Activated CD4-positive, alpha-beta T cell treated with anti-CD3 and anti-CD28 coated beads for 24 hours (primary cell): ENCODE results near the gene EBF3.

Source experiments
- DNase-seq, 2 donors: peaks; one replicate each; pipeline ENCODE4 v3.0.0-alpha.2; 2020; ENCODE audit warnings: low read depth in 2 of 2

The EBF3 gene

DNA sequence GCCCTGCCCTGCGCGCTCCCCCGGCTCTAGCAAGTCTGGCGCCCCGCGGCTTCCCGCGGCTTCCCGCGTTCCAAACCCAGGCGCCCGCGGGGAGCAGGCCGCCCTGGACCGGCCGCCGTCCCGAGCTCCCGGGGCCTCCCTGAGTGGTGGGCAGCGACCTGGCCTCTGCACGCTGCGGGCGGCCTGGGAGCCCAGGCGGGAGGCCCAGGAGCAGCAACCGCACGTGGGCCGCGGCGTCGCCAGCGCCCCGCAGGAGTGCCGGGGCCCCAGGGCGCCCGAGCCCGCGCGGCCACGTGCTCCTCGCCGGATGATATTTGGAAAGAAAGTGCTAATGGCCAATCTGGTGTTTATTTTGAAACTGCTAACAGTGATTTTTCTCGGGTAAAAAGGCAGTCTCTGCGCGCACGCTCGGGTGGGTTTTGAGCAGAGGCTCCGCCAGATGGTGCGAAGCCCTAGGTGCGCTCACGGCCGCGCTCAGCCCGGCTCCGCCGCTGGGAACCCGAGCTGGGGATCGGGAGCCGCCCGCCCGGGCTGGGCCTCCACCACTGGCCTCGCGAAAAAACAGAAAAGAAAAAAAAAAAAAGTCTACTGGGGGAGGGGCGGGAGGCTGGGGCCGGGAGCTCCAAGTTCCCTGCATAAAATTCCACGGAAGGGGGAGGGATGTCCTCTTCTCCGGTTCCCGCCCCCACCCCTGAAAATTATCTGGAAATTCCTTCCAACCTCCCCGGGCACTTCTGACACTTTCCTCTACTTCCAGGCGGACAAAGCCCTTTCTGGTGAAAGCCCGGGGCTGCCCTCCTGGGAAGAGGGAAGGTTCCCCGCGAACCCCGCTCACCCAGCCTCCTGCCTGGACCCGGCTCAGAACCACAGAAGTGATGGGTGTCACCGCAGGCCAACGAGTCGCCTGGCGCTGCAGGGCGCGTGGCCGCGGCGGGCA is 4.3 kb downstream of the EBF3 start:
- DNase-seq: no peak

DNA sequence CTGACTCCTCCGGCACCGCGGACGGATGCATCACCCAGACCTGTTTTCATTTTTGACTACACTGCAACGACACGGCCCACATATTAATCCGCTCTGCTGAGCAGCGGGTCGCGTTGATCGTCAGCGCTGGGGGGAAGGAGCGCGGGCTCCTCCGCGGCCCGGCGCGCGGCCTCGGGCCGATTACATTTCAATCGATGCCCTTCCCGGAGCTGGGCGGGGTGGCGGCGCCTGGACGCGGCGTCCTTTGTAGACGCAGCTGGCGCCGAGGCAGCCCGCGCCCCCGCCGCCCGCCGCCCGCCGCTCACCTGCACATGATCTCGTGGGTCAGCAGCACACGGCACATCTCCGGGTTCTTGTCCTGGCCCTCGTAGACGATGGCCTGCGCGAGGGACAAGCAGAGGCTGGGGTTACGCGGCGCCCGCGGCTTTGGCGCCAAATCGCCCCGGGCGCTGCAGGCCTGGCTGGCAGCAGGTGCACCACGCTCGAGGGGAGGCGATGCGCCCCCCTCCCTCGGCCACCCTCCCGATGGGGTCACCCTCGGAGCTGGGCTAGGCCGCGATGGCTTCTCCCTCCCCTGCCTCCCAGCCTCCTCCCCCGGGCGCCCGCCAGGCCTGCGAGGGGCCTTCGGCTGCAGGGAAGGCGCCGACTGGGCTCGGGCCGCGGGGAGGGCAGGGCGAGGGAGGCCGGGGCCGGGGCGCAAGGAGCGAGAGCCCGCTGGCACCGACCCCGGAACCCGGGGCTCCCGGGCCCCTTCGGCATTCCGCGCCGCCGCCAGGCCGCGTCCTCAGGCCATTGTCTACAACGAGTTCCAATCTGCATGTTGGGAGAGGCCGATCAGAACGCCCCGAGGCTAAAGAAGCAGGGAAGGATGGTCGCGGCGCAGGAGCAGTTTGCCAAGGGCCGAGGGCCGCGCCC is 5.2 kb downstream of the EBF3 start:
- no peak for DNase-seq

DNA sequence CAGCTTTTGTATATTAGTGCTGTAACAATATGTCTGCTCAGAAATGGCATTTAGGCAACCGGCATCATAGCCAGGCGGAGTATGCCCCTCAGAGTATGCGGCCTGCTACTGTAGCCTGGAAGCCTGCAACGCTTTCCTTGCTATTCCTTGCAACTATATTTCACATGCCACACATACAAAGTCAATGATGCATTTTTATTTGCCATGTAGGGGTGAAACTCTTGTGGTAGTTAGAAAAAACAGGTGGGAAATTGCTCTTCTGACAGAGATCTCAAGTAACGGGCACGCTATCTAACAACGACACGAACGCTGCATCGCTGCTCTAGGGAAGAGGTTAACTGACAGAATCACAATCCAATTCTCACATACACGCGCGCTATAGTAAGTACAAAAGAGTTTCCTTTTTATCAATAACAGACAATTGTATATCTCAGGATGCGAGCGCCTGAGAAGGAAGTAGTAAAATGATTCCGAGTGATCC is 5.9 kb downstream of the EBF3 start:
- no peak for DNase-seq

DNA sequence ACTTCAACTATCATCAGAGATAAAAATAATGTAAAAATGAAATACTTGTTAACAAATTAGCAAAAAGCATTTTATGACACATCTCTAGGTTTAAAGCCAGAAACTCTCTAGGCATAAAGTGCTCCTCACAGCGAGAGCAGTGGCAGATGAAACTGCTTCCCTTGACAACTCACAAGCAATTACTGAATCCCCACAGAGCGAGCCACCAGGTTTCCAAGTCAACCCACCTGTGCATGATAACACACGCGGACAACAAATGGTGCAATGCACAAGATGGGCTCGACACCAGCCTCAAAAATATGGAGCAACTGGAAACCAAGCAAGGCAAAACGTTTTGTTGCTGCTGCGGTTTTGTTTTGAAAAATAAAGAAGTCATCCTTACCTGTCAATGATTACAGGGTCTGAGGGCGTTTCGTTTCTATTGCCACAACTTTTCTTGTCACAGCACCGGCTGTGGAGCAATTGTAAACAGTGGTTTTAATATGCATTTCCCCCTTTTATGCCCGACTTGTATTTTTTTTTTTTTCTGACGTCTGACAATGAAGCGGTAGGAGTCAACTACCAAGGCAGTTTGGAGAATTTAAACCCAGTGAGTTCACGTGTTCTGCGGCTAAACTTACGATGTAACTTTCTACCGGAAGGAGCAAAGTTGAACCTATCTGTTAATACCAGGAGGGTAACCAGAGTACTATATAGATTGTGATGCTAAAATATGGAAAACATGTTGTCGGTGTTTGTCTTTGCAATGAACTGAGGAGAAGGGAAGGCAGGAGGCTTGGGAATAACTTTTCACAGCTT is 7.0 kb downstream of the EBF3 start:
- no peak for DNase-seq

DNA sequence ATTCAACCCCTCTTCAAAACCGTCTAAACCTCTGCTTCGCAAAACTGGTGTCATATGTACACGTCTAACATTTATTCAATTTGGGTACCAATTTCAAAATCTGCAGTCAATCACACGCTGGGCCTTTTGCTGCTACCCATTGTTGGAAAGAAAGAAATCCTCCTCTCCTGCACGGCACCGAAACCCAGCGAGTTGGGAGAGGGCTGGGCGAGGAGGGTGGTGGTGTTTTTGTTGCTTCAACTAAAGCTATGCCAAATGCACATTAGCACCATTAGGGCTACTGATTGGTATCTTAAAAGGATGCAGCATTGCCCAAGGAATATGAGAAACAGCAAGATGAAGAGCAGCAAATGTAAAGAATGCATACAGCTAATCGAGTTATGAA is 7.8 kb downstream of the EBF3 start:
- no peak for DNase-seq

DNA sequence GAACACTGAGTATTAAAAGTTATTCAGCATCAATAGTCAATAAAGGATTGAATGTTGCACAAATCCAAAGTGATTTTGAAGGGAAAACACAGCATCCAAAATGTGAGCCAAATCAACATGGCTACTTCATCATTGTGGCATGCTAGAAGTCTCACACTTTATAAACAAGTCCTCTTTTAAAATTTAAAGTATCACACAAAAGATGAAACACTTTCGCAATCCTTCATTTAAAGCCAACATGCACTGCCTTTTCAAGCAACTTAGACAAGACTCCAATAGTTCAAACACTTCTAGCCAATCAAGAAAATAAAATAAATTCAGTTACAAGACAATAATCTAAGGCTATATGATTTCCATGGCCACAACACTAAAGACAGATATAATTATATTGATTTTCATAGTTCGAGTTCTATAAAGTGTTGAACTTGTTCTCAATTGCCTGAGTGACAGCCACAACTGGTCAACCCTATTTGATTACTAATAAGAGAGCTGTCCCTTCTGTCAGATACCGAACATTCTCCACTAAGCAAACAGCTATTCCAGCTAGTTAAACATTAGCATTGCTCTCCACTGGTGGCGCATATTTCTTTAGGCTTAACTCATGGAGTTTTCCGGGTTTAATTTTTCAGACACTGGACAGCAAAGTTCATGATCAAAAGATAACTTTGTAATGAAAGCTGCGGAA is 8.3 kb downstream of the EBF3 start:
- DNase-seq: no peak

DNA sequence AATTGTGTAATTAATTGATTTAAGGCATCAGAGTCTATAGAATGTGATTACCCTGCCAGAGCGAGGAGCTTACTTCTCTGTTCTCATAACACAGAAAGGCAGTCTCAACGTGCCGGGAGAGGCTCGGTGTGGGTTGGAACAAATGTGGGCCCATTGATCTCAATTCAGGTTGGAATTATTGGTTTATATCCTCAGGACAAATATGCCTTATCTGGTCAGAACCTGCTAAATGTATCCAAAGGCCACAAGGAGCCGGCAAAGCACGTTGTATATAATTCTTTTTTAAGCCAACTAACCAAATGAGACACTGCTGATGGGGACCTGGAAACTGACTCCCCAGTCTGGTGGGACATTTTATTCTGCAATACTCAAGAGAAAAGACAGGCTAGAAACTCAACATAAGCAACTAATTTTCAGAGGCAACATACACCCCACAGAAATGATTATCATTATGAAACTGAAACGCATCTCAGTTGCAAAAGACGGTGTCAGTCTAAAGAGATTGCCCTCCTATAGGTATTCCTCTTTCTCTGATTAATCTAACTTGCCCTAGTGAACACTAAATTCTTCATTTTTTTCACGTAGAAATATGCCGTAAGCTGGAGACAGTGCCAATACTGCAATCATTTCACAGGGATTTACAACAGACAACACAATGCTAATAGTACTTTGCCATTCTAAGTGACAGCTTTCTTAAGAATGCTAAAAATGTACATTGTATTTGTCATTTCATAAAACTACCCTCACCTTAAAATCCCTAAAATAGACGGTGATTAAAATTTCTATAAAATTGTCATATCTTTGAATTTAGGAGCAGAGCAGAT is 9.4 kb downstream of the EBF3 start:
- no peak for DNase-seq

DNA sequence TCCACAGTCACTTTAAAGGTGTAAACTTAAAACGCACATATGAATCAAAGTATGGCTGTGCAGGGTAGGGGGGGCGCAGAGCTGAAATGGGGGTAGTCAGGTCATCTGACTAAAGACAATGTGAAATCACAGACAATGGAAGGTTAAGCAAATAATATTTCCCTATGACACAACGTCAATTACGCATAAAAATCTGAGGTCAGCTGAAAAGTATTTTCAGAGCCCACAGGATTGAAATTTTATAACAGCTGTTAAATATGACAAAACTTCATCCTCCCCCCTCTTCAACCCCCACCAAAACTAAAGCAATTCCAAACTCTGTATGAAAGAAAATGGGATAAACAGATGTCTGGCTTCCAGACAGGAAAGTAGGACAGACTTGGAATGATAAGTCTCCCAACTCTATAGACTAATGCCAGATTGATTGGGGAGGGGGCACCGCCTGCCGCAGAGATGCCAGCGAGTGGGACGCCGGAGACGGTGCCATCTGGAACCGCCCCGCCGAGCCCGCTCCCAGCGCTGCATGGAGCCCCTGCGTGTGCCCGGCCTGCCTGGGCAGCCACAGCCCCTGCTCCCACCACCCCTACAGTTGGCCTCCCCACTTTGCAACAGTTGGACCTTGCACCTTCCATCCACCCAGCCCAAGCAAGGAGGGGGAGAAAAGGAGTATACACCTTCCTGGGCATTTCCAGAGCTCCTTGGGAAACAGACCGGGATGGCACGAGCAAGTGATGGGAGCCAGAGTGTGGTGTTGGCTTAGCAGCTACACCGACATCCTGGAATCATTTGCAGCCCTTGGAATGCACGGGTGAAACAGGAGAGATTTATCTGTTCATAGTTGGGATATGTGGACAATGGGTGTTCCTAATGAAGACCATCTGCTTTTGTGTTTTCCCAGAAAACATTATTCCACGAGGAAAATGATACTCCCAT is 10.7 kb downstream of the EBF3 start:
- DNase-seq: no peak

DNA sequence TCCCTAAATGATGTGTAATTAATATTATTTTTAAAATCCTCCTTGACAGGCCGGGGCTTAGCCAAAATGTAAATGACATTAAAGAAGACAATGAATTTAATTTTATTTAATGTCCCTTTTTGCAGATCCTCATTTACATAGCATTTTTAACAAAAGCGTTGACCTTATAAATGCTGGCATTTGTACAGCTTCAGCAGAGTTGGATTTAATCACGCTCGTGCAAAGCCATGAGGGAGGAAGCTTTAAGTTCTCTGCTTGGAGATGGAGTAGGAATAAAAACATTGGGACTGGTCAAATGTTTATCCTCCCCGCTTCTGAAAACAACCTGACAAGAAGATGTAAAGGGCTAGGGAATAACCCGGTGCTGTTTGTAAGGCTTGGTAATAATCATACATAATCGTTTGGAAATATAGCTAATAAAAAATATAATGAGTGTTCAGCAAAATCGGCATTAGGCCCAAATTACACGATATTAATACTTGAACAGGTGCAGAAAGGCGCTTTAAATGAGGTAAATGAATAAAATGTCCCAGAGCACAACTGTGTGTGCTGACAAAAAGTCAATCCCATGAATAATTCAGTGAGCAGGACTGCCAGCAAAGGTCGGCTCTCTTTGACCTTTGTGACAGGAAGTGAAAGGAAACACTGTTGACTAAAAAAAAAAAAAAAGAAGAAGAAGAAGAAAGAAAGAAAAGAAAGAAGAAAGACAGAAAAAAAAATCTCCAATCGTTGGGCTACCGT is 11.5 kb downstream of the EBF3 start:
- DNase-seq: no peak

DNA sequence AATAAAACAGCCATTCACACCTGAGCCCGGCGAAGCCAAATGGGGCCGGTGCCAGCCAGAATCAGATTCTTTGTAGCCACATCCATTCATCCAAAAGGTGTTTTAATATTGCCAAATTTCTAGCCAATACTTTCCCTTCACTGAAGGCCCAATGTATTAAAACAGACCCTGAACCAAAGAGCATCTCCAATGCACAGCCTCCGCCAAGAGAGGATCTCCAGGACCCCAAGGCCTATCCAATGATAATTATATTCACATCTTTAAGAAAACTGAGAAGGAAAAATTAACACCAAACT is 12.2 kb downstream of the EBF3 start:
- no peak for DNase-seq

DNA sequence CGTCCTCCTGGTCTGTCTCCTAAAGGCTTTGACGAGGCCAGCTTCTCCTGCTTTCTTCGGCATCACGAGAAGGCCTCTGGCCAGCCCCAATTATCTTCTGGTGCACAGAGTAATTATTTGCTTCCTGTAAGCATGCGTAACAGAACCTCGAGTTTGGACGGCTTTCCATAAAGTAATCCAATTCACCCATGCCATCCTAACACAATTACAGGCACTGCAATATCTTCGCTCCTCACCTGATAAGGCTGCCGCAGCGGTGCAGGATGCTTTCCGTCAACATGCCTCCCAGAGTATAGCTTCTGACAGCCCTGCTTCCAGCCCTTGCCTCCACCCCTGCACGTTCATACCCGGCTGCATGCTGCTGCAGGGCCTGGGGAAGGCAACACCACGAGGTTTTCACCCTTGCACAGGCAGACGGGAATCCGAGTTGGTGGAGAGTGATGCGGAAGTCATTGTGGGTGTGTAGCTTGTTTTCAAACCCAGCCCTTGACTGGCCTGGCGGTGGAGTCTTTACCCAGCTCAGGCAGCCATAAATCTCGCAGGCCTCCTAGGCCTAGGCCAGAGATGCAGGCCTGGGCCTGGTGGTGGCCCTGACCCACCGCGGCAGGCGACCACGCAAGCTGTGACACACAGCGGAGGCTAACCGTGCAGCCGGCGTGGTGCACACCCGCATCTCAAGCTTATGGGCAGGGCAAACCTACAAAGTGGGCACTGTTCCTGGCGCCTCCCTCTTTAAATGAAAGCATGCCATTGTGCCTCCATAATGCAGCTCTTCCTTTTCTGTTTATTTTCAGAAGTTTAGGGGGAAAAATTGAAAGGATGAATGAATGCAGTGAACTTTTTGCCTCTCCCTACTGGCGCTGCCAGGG is 12.7 kb downstream of the EBF3 start:
- no peak for DNase-seq

DNA sequence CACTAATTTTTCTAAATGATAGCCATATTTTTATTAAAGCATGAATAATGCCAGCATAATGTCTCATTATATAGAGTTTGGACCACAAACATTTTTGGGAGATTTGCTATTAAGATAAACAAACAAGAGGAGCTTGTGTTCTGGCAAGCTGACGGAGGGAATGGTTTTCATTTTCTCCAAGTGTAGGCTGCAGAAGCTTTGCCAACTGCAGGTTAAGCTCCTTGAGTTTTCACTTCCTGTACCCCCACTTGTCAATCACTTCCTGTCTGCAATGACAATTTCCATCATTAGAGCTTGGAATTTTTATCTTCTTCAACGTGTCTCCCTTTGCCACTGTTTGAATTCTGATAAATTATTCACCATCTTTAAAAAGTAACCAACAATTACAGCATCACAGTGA is 13.4 kb downstream of the EBF3 start:
- no peak for DNase-seq

DNA sequence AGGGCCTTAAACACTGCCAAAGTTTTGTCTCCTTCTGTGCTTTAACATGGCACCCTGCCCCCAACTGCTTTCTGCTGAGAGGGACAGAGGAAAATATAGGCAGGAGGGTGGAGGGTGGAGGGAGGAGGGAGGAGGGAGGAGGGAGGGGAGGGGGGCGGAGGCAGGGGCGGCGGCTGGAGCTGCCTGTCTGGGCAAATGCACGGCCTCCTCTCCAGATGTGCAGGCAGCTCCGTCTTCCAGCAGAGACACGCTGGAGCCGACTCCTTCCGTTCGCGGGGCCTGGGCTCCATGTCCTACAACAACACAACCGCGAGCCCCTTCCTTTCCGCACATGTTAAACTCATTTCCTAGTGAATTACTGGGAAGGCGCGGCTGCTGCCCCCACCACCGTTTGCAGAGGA is 14.2 kb downstream of the EBF3 start:
- no peak for DNase-seq

DNA sequence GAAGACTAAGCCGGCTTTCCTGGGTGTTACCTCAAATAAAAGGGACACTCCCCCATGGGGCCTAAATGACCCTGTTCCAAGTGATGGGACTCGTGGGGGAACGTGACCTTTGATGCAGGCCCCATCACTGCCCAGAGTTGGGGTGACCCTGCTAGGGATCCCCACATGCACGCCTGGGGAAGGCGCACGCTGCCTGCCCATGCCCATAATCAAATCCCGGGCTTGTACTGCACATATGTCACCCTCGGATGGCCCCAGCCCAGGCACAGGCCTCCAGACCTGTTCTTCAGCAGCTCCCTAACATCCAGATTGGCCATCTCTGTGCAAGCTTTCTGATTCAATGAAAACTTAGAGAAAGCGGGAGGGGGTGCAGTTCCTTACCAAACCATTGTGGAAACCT is 14.7 kb downstream of the EBF3 start:
- no peak for DNase-seq

DNA sequence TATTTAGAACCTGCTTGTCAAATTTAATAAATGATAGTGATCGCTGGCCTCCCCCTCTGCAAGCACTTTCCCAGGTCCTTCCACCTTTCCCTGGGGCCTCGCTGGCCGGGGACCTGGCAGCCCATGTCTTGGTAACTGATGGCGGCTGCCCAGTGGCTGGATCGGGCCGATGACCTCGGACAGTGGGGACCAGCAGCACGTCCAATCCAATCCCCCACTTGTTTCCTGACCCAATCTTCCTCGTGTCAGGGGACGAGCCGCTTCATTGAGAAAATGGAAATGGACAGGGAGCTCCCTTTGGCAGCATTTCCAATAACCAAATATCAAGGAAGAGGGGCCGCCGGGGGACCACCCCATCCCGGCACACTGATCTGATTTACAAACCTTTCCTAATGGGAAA is 17.2 kb downstream of the EBF3 start:
- DNase-seq: no peak

DNA sequence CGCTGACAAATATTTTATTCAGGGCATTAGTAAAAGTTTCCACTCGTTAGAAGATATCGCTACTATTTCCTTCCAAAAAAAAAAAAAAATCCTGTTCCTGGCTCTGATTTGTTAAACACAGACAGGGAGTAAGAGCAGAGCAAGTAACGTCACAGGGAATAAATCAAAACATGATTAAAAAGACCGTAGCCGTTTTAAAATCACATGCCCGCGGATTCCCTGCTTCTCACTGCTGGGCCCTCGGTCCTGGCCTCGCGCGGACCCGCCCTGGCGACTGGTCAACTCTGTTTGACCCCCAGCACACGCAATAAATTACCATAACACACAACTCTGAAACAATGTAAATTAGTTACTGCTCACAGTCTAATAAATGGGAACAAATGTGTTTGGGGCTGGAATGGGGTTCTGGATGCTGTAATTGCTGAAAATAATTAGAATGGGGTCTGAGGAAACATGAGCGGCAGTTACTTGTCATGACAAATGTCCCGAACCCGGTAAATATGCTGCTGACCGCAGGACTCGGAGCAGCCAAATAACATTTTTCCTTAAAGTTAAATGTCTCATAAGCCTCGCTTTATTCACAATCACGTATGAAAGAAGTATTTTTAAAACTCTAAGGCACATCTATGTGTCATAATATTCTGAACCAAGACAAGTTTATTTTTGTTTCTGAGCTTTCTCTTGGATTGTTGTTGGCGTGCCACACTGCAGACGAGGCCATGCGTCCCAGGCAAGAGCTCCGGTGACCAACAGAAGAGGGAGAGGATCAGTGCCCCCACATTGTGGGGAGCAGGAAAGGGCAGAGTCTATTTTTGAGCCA is 17.9 kb downstream of the EBF3 start:
- DNase-seq: no peak

DNA sequence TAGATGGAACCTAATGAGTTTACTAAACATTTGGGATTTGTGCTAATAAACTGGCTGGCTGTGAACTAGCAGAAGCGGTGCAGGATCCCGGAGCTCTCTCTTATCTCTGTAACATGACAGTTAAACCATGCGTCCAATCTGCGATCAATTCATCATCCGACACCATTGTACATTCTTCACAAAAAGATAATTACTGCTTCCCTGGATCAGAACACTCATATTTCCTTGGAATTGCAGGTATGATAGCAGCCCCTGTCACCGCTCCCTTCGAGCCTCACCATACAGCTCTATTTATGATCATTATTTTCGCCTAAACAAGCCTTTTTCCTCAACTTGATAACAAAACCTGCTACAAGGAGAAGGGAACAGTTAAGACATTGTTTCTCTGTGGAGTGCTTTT is 18.5 kb downstream of the EBF3 start:
- DNase-seq: no peak
